Measurements from ENCODE around the gene AMPD1.

Gene AMPD1

GRCh38 chr1:114695430-114696058 is at the start of gene AMPD1:
Gene AMPD1, minus strand, starts transcription at chr1:114695546. Its CDS starts 75 bp downstream, at chr1:114695471.
- DNase-seq: no peak

DNA sequence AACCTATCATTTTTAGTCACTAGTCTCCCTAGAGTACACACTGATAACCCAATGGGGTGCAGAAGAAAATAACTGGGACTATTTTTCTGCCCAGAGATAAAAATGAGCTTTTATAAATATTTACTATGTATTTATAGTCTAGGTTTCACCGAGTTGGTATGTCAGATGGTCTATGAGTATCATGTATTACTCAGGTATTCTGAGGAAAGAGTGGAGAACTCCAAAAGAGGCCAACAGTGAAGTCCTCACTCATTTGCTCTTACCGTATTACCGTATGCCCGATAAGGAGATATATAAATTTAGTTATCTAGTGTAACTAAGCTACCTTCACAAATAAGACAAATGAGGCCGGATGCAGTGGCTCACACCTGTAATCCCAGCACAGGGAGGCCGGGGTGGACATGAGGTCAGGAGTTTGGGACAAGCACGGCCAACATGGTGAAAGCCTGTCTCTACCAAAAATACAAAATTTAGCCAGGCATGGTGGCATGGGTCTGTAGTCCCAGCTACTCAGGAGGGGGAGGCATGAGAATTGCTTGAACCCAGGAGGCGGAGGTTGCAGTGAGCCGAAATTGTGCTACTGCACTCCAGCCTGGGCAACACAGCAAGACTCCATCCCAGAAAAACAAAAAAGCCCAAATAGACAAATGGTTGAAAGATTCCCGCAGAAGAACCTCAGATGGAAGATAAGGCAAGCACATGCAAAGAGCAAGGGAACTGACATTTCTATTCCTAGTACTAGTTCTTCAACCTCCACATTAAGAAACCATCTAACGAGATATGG is 46.8 kb upstream of the AMPD1 start:
- DNase-seq: no peak

DNA sequence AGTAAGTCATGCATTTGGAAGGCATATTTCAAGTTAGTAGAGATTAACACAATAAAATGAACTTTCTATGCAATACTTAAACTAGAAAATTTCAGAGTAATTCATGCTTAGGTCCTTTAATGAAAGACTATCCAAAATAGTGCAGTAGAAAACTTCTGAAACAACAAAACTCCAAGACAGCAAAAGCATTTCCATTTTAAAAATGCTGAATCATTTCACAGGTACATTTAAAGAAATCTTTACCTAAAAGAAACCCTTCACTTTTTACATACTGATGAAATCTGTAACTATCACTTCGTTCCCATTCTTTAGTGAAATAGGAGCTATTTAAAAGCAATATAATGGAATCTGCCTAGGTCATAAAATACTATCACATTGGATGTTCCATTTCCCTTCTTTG is 45.0 kb upstream of the AMPD1 start:
- DNase-seq: no peak

DNA sequence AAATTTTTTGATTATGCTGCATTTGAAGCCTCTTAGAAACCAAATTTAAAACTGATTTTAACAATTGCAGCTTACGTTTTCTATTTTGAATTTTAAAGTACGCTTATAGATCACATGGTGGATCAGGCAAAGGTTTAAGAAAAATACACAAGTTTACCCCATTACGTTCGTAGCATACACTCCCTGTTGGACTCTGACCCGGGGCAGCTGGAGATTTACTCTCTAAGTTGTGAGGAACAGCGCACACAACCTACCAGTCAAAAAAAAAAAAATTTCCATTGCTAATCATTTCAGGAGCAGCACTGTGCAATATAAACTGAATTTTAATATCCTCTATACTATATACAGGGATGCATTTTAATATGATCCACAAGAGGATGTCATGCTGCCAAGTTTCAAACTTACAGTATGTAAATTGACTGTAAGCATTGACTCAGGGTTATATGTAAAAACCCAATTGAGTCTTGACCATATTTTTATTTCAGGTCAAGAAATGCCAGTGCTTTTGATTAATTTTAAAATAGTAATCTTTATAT is 42.0 kb upstream of the AMPD1 start:
- no peak for DNase-seq

DNA sequence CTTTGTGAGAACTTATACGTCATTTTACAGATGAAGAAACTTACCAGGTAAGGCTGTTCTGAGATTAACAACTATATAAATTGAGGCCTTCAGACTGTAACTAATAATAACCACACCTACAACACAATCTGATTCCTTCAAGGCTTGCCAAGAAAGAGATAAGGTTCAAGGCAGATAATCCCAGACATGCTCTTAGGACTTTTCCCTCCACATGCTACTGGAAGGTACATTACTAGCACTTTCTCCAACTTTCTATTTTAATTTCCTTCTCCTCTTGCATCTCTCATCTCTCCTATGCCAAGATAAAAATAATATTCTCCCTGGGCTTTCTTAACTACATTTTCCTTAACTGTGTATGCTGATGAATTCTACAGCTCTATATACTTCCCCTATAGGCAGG is 40.1 kb upstream of the AMPD1 start:
- DNase-seq: no peak

DNA sequence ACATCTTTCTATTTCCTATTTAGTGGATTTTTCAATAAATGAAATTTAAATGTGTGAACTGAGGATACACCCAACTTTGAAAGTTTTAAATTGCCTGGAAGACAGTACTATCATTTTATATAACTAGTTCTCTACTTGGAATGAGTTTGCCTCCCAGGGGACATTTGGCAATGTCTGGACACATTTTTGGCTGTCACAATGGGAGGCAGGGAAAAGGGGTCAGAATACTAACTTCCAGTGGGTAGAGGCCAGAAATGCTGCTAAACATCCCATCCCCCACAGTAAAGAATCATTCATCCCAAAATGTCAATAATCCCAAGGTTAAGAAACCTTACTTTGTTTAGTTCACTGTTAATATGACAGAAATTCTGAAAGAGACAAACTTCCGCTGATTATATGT is 34.4 kb upstream of the AMPD1 start:
- DNase-seq: no peak

DNA sequence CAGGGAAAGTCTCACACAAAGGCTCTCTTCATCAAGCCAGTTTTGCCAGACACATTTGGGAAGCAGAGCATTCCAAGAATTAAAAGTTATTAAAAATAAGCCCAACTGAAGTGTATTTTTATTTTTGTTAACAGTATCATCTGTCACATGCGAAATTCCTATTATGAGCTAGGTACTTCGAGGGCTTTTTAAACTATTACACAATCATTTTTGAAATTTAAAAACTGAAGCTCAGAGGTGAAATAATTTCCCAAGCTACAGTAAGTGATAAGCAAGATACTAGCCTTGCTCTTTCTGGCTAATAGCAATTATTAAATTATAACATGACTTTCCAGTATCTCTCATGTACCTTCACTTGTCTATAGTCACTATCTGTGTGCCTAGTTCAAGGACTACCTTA is 33.2 kb upstream of the AMPD1 start:
- DNase-seq: no peak

DNA sequence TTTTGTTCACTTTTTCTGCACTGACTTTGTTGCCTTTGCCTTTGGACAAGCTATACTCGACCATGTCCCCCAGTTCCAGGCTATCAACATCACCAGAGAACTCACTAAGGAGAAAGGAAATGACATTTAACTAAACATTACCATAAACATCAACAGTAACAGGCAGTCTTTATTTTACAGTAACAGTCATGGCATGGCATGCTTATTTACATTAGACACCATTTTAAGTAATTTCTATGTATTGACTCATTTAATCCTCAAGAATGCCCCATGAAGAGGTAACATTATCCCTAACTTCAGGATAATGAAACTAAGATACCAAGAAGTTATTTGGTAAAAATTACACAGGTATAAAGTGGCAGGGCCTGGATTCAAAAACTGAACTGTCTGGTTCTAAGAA is 29.9 kb upstream of the AMPD1 start:
- DNase-seq: no peak

DNA sequence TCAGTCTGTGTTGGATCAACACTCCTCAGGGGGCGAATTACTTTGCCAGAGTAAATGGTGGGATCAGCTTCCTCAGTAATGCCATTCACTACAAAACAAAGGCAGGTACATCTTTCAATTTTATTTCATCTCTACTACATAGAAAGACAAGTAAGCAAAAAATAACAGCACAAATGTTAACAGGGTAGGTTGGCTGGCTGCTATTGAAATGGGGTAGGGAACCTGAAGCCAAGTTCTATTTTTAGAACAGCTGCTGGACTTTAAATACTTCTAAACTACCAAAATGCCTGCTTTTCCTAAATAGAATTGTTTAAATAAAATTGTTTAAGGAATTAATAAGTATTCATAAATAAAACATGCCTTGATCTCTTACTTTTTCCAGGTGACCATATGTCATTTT is 28.6 kb upstream of the AMPD1 start:
- DNase-seq: no peak

DNA sequence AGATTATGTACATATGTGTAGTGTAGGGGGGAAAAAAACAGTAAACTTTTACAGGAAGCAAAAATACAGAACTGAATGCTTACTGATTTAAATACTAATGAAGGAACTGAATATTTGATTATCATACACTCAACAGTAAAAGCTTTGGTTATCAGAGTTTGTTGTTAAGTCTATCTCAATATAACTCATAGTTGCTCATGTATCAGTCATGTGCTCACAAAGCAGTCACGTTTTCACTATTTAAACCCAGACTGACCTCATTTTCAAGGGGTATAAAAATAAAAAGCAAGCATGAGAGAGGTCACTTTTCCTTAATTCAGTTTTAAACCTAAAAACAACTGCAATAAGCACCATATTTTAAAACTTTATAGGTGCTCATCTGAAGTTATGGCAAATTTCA is 28.1 kb upstream of the AMPD1 start:
- DNase-seq: no peak

GRCh38 chr1:114720492-114720891 is 25.1 kb upstream of the AMPD1 start:
- no peak for DNase-seq

GRCh38 chr1:114719424-114719787 is 24.1 kb upstream of the AMPD1 start:
- no peak for DNase-seq

- DNase-seq: no peak
These were observed 23.5 kb upstream of the AMPD1 start for GRCh38 chr1:114718661-114719423.

DNA sequence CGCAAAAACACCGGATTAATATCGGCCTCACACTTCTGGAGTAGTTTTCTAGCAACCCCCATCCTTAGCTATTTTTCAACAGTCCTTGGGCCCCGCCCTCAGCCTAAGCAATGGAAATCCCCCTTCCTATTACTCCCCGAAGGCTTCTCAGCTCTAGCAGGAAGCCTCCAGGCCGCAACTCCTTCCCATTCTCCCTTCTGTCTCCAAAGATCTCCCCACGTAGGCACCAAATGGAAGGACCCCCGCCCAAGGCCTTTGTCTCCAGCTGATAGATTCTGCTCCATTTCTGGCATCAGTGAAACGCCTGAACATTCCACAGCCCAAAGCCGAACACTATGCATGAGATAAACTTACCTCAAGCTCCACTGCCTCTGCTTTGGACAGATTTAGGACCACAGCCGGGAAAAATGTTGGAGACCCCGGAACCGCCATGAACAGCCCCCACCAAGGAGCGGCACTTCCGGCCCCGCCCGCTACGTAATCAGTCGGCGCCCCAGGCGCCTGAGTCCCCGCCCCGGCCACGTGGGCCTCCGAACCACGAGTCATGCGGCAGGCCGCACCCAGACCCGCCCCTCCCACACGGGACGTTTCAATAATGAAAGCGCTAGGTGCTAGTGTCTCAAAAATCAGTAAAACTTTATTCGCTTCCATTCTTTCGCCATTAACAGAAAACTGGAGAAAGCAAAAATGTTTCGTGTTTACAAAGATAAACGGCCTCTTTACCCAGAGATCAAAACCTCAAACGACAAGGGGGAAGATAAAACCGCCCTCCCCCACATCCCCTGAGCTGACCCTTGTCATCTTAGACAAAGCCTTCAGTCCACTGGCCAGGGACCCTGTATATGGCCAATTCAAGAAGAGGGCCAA is 21.2 kb upstream of the AMPD1 start, which contains the start of gene NRAS:
TSS of gene NRAS (minus strand) at position 468 of the 867 bp plus-strand sequence. CDS start 611 bp downstream, outside the sequence.
- DNase-seq: peak; percentile 79

DNA sequence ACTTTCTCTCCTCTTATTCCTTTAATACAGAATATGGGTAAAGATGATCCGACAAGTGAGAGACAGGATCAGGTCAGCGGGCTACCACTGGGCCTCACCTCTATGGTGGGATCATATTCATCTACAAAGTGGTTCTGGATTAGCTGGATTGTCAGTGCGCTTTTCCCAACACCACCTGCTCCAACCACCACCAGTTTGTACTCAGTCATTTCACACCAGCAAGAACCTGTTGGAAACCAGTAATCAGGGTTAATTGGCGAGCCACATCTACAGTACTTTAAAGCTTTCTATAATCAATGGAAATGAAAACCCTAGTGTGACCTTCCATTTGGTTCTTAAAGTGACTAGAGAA is 20.6 kb upstream of the AMPD1 start:
- no peak for DNase-seq

- no peak for DNase-seq
These were observed 17.6 kb upstream of the AMPD1 start for GRCh38 chr1:114712977-114713376.

DNA sequence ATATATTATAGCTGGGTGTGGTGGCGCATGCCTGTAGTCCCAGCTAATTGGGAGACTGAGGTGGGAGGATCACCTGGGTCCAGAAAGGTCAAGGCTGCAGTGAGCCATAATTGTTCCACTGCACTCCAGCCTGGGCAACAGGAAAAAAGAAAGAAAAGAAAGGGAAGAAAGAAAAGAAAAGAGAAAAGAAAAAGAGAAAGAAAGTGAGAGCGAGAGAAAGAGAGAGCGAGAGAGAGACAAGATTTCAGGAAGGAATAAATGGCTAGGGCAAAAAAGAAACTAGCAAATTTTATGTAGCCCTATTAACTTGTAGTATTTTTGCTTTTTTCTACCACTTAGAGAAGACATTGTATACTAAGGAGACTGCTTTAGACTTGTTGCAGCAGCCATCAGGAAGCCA is 15.0 kb upstream of the AMPD1 start:
- DNase-seq: no peak

DNA sequence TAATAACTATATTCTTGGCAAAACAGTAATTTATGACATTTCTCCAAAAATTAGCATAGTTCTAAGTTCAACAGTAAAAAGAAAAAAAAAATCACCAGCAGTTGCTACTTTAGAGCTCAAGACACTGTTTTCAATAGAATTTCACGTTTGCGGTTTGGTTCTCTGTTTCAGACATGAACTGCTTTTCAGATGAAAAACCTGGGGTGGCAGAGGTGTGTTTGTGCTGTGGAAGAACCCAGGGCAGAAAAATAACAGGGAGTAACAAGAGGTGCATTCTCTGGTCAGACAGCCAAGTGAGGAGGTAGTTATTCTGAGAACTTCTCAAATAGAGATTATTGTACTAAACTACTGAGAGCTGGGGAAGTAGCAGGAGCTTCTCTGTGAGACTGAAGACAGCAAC is 12.3 kb upstream of the AMPD1 start:
- no peak for DNase-seq

GRCh38 chr1:114703242-114703641 is 7.9 kb upstream of the AMPD1 start:
- no peak for DNase-seq

GRCh38 chr1:114702737-114703136 is 7.4 kb upstream of the AMPD1 start:
- DNase-seq: no peak

GRCh38 chr1:114701931-114702330 is 6.6 kb upstream of the AMPD1 start:
- DNase-seq: no peak

DNA sequence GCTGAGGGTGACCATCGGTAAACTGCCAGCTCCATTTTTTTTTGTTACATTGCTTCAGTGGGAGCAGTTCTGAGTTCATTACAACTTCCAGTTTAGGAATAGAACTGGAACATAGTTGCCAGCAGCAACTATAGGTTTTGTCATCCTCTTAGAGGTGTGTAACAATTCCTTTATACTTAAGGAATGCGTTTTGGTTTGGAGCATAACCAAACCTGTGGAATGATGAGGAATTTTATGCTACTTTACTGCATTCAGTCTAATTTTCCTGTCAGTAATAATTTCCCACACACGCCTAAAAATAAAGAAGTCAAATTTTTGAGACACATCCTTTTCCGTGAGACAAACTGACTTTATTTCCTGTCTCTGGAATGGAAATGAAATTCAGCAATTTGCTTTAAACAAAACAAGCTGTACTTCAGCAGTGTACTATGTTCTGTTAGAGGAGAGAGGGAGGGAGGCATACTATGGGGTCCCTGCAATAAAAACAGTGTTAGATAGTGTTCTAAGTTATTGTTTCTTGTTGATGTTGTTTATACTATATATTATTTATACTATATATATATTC is 4.8 kb upstream of the AMPD1 start:
- no peak for DNase-seq

Measured in GDM1 (cell line).